Suprapubic skin (tissue), 4 donors: ENCODE measurements around the gene COMMD1. TPM values are rescaled to one million over a fixed set of nuclear protein-coding genes. Genes with fewer than 3 reads are reported as not detected.
"Not testable (repeated sequence)": the region's sequence is repeated elsewhere in the genome, so short reads cannot be mapped to it uniquely, and the experiment has no call there.

ENCODE experiments used
- DNase-seq, 2 donors: peaks; one replicate each; pipeline ENCODE4 v3.0.0-alpha.2; 2019; ENCODE audit warnings: low spot score in 2 of 2
- H3K27ac ChIP-seq: fragments of 200-600 bp; sonication (generic); one replicate; pipeline ENCODE4 v1.5.1; 2019
- H3K27me3 ChIP-seq: fragments of 200-600 bp; sonication (generic); one replicate; pipeline ENCODE4 v1.5.1; 2019
- H3K36me3 ChIP-seq: fragments of 200-600 bp; sonication (generic); one replicate; pipeline ENCODE4 v1.5.1; 2019
- H3K4me1 ChIP-seq: fragments of 200-600 bp; sonication (generic); one replicate; pipeline ENCODE4 v1.5.1; 2019
- H3K4me3 ChIP-seq: fragments of 200-600 bp; sonication (generic); one replicate; pipeline ENCODE4 v1.5.1; 2019; ENCODE audit warnings: mild to moderate bottlenecking
- H3K9me3 ChIP-seq: fragments of 200-600 bp; sonication (generic); one replicate; pipeline ENCODE4 v1.5.1; 2019
- EP300 ChIP-seq: sonication (generic); formaldehyde crosslinking; IDR thresholded peaks from one replicate; pipeline ENCODE4 v1.6.1; 2017; ENCODE audit warnings: antibody characterized with exemption
- POLR2A ChIP-seq, 2 donors: fragments of 450-650 bp; IDR thresholded peaks; one replicate each; pipeline ENCODE4 v1.6.1; 2017; ENCODE audit warnings: antibody characterized with exemption in 2 of 2, mild to moderate bottlenecking in 2 of 2, moderate library complexity in 2 of 2
- POLR2AphosphoS5 ChIP-seq, 3 donors: sonication (generic); formaldehyde crosslinking; IDR thresholded peaks; one replicate each; pipeline ENCODE4 v1.6.1; 2017; ENCODE audit warnings: antibody characterized with exemption in 3 of 3
- WGBS: methylation state at CpG from one replicate; pipeline ENCODE4 v1.1.5; 2018; 5-methylcytosine and 5-hydroxymethylcytosine counted together
- total RNA-seq, 4 donors: library from RNA; depleted of rRNA; stranded (reverse); fragments of >200 nt; gene quantifications; one replicate each; pipeline ENCODE4 v1.1.0, GENCODE V29; 2016
- TF ChIP-seq, protein P1 (sequence below), 2 donors: fragments of 200-600 bp in 1 of 2; fragments of 450-650 bp in 1 of 2; sonication (generic) in 1 of 2; IDR thresholded peaks; one replicate each; pipeline ENCODE4 v1.5.1; 2016 to 2019; ENCODE audit warnings: antibody characterized with exemption in 2 of 2, mild to moderate bottlenecking in 1 of 2, moderate library complexity in 1 of 2

COMMD1 gene
- total RNA-seq, 4 donors from 2014 or later, result 45.6 to 64.3 (median 57.7) TPM

DNA sequence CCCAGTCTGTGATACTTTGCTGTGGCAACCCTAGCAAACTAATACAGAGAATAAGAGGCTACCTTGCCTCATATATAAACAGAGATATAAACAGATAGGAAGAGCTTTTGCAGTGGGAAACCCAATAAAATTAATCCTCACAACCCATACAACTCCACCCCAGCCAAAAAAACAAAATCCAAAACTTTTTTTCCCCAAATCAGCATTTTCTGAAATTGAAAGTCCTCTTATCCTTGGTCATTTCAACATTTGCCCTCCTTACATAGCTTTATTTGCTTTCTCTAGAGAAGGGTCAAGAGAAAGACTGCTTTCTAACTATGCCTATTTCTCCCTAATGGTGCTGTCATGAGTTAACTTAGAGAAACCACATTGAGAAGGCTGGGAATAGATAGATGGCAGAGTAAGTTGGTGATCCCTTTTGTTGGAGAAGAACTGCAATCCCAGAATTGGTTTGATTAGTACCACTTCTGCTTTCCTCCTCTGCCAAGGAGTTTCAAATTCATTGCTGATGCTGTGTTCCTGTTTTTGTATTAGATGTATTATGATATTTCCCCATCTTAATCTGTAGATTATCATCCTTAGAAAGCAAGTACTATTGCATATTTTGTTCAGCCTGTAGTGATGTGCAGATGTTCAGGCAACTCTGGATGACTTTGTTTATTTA is 214.0 kb downstream of the COMMD1 start:
- no peaks in the 10 kb centered on the region for H3K36me3 ChIP-seq
- DNase-seq, result no peak
- H3K27ac ChIP-seq, result no peak overlapping the region
- no peak for TF ChIP-seq POLR2AphosphoS5 (IDR thresholded peaks at IDR 0.05)
- TF ChIP-seq EP300, result no peak
- TF ChIP-seq POLR2A (IDR thresholded peaks at IDR 0.05), result no peak
- TF ChIP-seq, protein P1, sequence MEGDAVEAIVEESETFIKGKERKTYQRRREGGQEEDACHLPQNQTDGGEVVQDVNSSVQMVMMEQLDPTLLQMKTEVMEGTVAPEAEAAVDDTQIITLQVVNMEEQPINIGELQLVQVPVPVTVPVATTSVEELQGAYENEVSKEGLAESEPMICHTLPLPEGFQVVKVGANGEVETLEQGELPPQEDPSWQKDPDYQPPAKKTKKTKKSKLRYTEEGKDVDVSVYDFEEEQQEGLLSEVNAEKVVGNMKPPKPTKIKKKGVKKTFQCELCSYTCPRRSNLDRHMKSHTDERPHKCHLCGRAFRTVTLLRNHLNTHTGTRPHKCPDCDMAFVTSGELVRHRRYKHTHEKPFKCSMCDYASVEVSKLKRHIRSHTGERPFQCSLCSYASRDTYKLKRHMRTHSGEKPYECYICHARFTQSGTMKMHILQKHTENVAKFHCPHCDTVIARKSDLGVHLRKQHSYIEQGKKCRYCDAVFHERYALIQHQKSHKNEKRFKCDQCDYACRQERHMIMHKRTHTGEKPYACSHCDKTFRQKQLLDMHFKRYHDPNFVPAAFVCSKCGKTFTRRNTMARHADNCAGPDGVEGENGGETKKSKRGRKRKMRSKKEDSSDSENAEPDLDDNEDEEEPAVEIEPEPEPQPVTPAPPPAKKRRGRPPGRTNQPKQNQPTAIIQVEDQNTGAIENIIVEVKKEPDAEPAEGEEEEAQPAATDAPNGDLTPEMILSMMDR (IDR thresholded peaks at IDR 0.05), result no peak
- H3K9me3 ChIP-seq, result no peaks in the 10 kb centered on the region
- no peaks in the 10 kb centered on the region for H3K27me3 ChIP-seq
- H3K4me1 ChIP-seq, result peaks cover 5% of the 10 kb centered on the region
- H3K4me3 ChIP-seq, result no peak overlapping the region

DNA sequence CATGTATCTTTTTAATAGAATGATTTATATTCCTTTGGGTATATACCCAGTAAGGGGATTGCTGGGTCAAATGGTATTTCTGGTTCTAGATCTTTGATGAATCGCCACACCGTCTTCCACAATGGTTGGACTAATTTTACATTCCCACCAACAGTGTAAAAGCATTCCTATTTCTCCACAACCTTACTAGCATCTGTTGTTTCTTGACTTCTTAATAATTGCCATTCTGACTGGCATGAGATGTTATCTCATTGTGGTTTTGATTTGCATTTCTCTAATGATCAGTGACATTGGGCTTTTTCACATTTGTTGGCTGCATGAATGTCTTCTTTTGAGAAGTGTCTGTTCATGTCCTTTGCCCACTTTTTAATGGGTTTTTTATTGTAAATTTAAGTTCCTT is 220.8 kb downstream of the COMMD1 start:
- not testable (repeated sequence) for H3K27me3 ChIP-seq, H3K27ac ChIP-seq, H3K4me1 ChIP-seq, H3K9me3 ChIP-seq, H3K36me3 ChIP-seq, H3K4me3 ChIP-seq, DNase-seq
- 93% methylated on average over 2 of the region's 2 CpGs for WGBS

DNA sequence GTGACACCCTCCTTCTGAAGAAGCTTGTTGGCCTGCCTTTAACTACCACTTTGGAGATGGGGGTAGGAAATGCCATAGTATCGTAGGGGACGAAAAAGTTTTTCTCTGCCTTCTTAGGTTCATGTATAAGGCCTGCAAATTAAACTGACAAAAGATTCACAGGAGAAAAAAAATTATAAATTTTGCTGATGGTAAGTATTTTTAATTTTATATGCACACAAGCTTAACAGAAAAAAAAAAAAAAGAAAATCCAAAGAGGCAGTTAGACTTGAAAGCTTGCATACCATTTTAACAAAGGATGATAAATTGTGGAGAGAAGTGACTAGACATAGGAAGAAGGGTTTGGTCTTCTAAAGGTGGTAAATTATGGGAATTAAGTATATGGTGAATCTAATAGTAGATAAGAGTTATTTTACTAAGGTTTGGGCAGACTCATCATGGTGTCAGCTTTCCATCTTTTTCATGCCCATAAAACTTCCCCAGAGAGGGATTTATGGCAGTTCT is 227.9 kb downstream of the COMMD1 start:
- H3K9me3 ChIP-seq, result no peaks in the 10 kb centered on the region
- no peak for TF ChIP-seq EP300
- TF ChIP-seq POLR2A (IDR thresholded peaks at IDR 0.05), result no peak
- TF ChIP-seq, protein P1 (IDR thresholded peaks at IDR 0.05), result no peak
- TF ChIP-seq POLR2AphosphoS5 (IDR thresholded peaks at IDR 0.05), result no peak
- no peaks in the 10 kb centered on the region for H3K36me3 ChIP-seq
- DNase-seq, result no peak
- WGBS, result 100% methylated on average over 2 of the region's 2 CpGs
- no peak overlapping the region for H3K27ac ChIP-seq
- no peaks in the 10 kb centered on the region for H3K27me3 ChIP-seq
- no peak overlapping the region for H3K4me3 ChIP-seq
- H3K4me1 ChIP-seq, result no peaks in the 10 kb centered on the region

DNA sequence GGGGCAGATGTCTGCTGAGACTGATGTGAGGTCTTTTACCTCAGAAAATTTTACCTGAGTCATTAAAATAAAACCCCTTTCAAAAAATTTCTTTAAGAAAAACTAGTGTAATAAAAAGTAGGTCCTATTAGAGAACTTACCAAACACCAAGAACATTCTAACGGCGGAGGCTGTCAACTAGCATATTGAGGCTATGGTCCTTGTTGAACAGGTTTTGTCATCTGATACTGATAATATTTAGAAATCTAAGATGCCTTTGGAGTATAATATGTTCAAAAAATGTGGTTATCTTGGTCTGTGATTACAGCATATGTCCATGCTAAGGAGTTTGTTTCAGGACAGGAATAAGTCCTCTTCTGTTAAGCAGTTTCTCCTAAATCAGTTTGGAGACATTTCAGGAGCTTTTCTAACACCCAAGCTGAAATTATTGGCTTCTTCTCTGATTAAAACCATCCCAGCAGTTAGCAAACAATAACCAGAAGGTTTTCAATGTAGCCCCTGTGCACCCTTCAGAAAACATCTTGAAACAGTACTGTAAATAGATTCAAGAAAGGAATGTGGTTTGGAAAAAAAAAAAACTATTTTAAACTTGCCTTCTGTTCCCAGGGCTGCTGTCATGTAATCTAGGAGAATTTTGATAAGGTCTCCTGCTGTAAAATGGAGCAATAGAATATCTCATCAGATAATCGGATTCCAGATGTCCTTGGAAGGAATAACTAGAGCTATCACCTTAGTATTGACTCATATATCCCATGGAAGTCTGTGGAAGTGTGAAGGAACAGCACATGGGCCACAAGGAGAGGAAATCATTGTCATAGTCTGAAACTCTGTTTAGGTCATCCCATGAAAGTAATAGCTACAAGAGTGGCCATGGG is 231.7 kb downstream of the COMMD1 start:
- DNase-seq, result no peak
- Histone ChIP-seq H3K36me3 (no peaks in the 10 kb centered on the region), H3K27me3 (no peaks in the 10 kb centered on the region), H3K9me3 (no peaks in the 10 kb centered on the region), H3K27ac (no peak overlapping the region), H3K4me1 (no peaks in the 10 kb centered on the region), H3K4me3 (no peak overlapping the region)
- 79% methylated on average over 3 of the region's 3 CpGs for WGBS
- no peak for TF ChIP-seq POLR2A (IDR thresholded peaks at IDR 0.05)
- TF ChIP-seq EP300, result no peak
- TF ChIP-seq, protein P1 (IDR thresholded peaks at IDR 0.05), result no peak

DNA sequence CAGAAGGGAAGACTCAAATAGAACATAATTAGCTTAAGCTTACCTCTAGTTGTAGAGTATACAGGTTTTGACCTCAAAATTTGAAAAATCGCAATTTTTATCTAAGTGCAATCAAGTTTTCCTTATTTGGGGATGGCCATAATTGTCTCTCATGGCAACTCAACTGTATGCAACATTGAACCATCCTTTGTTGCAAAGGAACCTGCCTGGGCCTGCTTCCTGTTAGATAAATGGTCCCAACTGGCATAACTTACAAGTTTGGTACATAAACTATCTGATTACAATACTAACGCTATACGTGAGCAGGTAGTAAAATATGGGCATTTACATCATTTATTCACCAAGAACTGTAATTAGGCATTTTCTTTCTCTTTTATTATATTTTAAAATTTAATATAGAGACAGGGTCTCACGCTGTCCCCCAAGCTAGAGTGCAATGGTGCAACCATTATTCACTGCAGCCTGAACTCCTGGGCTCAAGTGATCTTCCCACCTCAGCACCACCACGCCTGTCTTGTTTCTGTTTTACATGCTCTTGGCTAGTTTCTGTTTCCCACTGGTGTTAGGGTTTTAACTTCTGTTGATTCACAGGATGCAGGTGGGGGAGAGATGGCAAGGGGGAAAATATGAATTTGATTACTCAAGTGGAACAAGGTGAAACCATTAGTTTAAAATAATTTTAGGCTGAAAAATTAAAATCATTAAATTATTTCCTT is 235.1 kb downstream of the COMMD1 start:
- TF ChIP-seq POLR2A (IDR thresholded peaks at IDR 0.05) (no peak), POLR2AphosphoS5 (IDR thresholded peaks at IDR 0.05) (no peak)
- Histone ChIP-seq H3K4me3 (no peak overlapping the region), H3K9me3 (no peaks in the 10 kb centered on the region), H3K4me1 (no peaks in the 10 kb centered on the region), H3K36me3 (no peaks in the 10 kb centered on the region), H3K27me3 (no peaks in the 10 kb centered on the region), H3K27ac (no peak overlapping the region)
- 74% methylated on average over 5 of the region's 5 CpGs for WGBS
- DNase-seq, result no peak
